Parathyroid adenoma (tissue), 2 donors: ENCODE results near the gene KMT5B.
A peak's percentile ranks its signal among the peaks of the same experiment; 100 is the strongest.

Source experiments
- H2AFZ ChIP-seq: fragments of 300-600 bp; sonication (generic); one replicate; pipeline ENCODE4 v1.7.0; 2017; ENCODE audit warnings: antibody characterized with exemption, mild to moderate bottlenecking
- H3K27ac ChIP-seq: fragments of 300-600 bp; sonication (generic); one replicate; pipeline ENCODE4 v1.7.0; 2017
- H3K27me3 ChIP-seq: fragments of 300-600 bp; sonication (generic); one replicate; pipeline ENCODE4 v1.7.0; 2017; ENCODE audit warnings: low read length; ENCODE audit not compliant: control insufficient read depth, insufficient read depth
- H3K36me3 ChIP-seq: fragments of 300-600 bp; sonication (generic); one replicate; pipeline ENCODE4 v1.7.0; 2017; ENCODE audit warnings: low read length; ENCODE audit not compliant: control insufficient read depth, insufficient read depth
- H3K4me1 ChIP-seq: fragments of 300-600 bp; sonication (generic); one replicate; pipeline ENCODE4 v1.7.0; 2017; ENCODE audit warnings: control low read depth
- H3K4me2 ChIP-seq: fragments of 300-600 bp; sonication (generic); one replicate; pipeline ENCODE4 v1.7.0; 2017; ENCODE audit warnings: low read length
- H3K4me3 ChIP-seq: fragments of 300-600 bp; sonication (generic); one replicate; pipeline ENCODE4 v1.7.0; 2017; ENCODE audit warnings: low read depth, low read length
- H3K79me2 ChIP-seq: fragments of 300-600 bp; sonication (generic); one replicate; pipeline ENCODE4 v1.7.0; 2017; ENCODE audit warnings: control low read depth
- H3K9ac ChIP-seq: fragments of 300-600 bp; sonication (generic); one replicate; pipeline ENCODE4 v1.7.0; 2017; ENCODE audit warnings: mild to moderate bottlenecking
- H3K9me3 ChIP-seq: fragments of 300-600 bp; sonication (generic); one replicate; pipeline ENCODE4 v1.7.0; 2017; ENCODE audit warnings: low read length; ENCODE audit not compliant: control insufficient read depth
- CTCF ChIP-seq: fragments of 300-600 bp; sonication (generic); IDR thresholded peaks from one replicate; pipeline ENCODE4 v1.7.0; 2017; ENCODE audit warnings: antibody characterized with exemption, mild to moderate bottlenecking
- donor health status: primary hyperparathyroidism.

Gene KMT5B

GRCh38 chr11:68206211-68206610, 6.9 kb downstream of the KMT5B start:
- no peak overlapping the region for H3K4me2 ChIP-seq
- no peak overlapping the region for H3K4me3 ChIP-seq
- TF ChIP-seq CTCF: peak; percentile 66
- H3K36me3 ChIP-seq: no peaks in the 10 kb centered on the region
- peaks cover 58% of the 10 kb centered on the region for H3K79me2 ChIP-seq
- H2AFZ ChIP-seq: no peak overlapping the region
- no peaks in the 10 kb centered on the region for H3K9me3 ChIP-seq
- no peaks in the 10 kb centered on the region for H3K27me3 ChIP-seq
- H3K27ac ChIP-seq: no peak overlapping the region
- H3K4me1 ChIP-seq: peaks cover 6% of the 10 kb centered on the region
- no peak overlapping the region for H3K9ac ChIP-seq

- Histone ChIP-seq H3K4me1 (peaks cover 13% of the 10 kb centered on the region), H3K9ac (no peak overlapping the region), H3K9me3 (no peaks in the 10 kb centered on the region), H3K4me3 (no peak overlapping the region), H3K27ac (no peak overlapping the region), H2AFZ (no peak overlapping the region), H3K4me2 (no peak overlapping the region), H3K36me3 (no peaks in the 10 kb centered on the region), H3K27me3 (no peaks in the 10 kb centered on the region), H3K79me2 (peaks cover 69% of the 10 kb centered on the region)
- no peak for TF ChIP-seq CTCF
These were observed 8.7 kb downstream of the KMT5B start for GRCh38 chr11:68204402-68204801.

GRCh38 chr11:68202165-68202564, 10.9 kb downstream of the KMT5B start:
- no peaks in the 10 kb centered on the region for H3K27me3 ChIP-seq
- H3K9ac ChIP-seq: no peak overlapping the region
- no peak overlapping the region for H3K4me2 ChIP-seq
- H2AFZ ChIP-seq: no peak overlapping the region
- peaks cover 71% of the 10 kb centered on the region for H3K79me2 ChIP-seq
- H3K4me3 ChIP-seq: no peak overlapping the region
- TF ChIP-seq CTCF: no peak
- no peaks in the 10 kb centered on the region for H3K9me3 ChIP-seq
- peaks cover 10% of the 10 kb centered on the region for H3K4me1 ChIP-seq
- H3K36me3 ChIP-seq: no peaks in the 10 kb centered on the region
- H3K27ac ChIP-seq: no peak overlapping the region

GRCh38 chr11:68201492-68201891, 11.6 kb downstream of the KMT5B start:
- no peak overlapping the region for H2AFZ ChIP-seq
- peaks cover 10% of the 10 kb centered on the region for H3K4me1 ChIP-seq
- H3K27me3 ChIP-seq: no peaks in the 10 kb centered on the region
- no peak overlapping the region for H3K4me2 ChIP-seq
- no peak for TF ChIP-seq CTCF
- H3K9me3 ChIP-seq: no peaks in the 10 kb centered on the region
- no peaks in the 10 kb centered on the region for H3K36me3 ChIP-seq
- H3K9ac ChIP-seq: no peak overlapping the region
- peaks cover 72% of the 10 kb centered on the region for H3K79me2 ChIP-seq
- H3K27ac ChIP-seq: no peak overlapping the region
- H3K4me3 ChIP-seq: no peak overlapping the region

DNA sequence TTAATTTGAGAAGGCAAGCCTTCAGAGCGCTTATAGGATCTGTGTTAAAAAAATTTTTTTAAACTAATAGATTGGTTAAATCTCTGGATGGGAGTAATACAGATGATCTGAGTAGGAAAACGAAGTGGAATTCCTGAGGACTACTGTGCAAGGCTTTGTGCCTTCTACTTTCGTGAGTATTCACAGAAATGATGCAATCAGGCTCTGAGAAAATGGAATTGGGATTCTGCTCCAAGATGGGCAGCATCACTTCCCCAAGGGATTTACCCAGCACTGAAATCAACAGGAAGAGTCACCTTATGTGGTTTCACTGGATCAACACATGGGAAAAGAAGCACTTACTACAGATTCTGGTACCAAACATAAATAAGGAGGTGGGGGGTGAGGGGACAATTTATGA, 12.5 kb downstream of the KMT5B start:
- no peak overlapping the region for H3K4me2 ChIP-seq
- H3K36me3 ChIP-seq: no peaks in the 10 kb centered on the region
- no peaks in the 10 kb centered on the region for H3K9me3 ChIP-seq
- no peak overlapping the region for H3K9ac ChIP-seq
- peaks cover 6% of the 10 kb centered on the region for H3K4me1 ChIP-seq
- no peak for TF ChIP-seq CTCF
- H3K4me3 ChIP-seq: no peak overlapping the region
- no peak overlapping the region for H3K27ac ChIP-seq
- H3K27me3 ChIP-seq: no peaks in the 10 kb centered on the region
- H2AFZ ChIP-seq: no peak overlapping the region
- peaks cover 65% of the 10 kb centered on the region for H3K79me2 ChIP-seq
